ENCODE data around the gene FAM20B.

GRCh38 chr1:179107706-179108629 lies 82.3 kb downstream of the FAM20B start:
- TF ChIP-seq STAT1 (IDR thresholded peaks at IDR 0.05; ENCODE audit: unreplicated experiment) (no peak), CTCF (conservative IDR thresholded peaks at IDR 0.05; ENCODE audit: low read depth in 2 of 2) (no peak), POLR2AphosphoS5 (IDR thresholded peaks at IDR 0.05; ENCODE audit: low read depth) (no peak), REST (IDR thresholded peaks at IDR 0.05; ENCODE audit: unreplicated experiment) (no peak)

All from GM23338 (cell line).